ENCODE results near the gene PLCD3.

The PLCD3 gene

GRCh38 chr17:45162025-45162687 is 29.8 kb upstream of the PLCD3 start:
- Mint-ChIP-seq H3K27ac (peak overlapping the region; percentile 95 to 99 (median 98)), H3K27me3 (ENCODE audit: low read depth) (no peaks in the 10 kb centered on the region), H3K36me3 (ENCODE audit: low read depth) (peaks cover 15% of the 10 kb centered on the region), H3K4me3 (peak overlapping the region; percentile 85 to 89 (median 88)), H3K4me1 (peaks cover 37% of the 10 kb centered on the region), H3K9me3 (no peaks in the 10 kb centered on the region)
- TF ChIP-seq CTCF (IDR thresholded peaks at IDR 0.05; ENCODE audit: unreplicated experiment in 3 of 3): no peak

GRCh38 chr17:45161288-45162024 is 29.1 kb upstream of the PLCD3 start, which contains the start of gene HEXIM2:
Gene HEXIM2, plus strand, starts transcription at chr17:45161875. Its CDS starts 919 bp downstream, at chr17:45162794.
- H3K4me3 Mint-ChIP-seq: peak within 1 kb of the TSS; percentile 85 to 89 (median 88)
- no peak for TF ChIP-seq CTCF (IDR thresholded peaks at IDR 0.05; ENCODE audit: unreplicated experiment in 3 of 3)
- H3K9me3 Mint-ChIP-seq: no peaks in the 10 kb centered on the region
- H3K27ac Mint-ChIP-seq: peak within 1 kb of the TSS; percentile 95 to 100 (median 99)
- H3K27me3 Mint-ChIP-seq (ENCODE audit: low read depth): no peaks in the 10 kb centered on the region
- H3K36me3 Mint-ChIP-seq (ENCODE audit: low read depth): peaks cover 13% of the 10 kb centered on the region
- peaks cover 36% of the 10 kb centered on the region for H3K4me1 Mint-ChIP-seq

GRCh38 chr17:45160447-45161287 is 28.4 kb upstream of the PLCD3 start:
- peaks cover 10% of the 10 kb centered on the region for H3K36me3 Mint-ChIP-seq (ENCODE audit: low read depth)
- no peaks in the 10 kb centered on the region for H3K27me3 Mint-ChIP-seq (ENCODE audit: low read depth)
- no peaks in the 10 kb centered on the region for H3K9me3 Mint-ChIP-seq
- peaks cover 39% of the 10 kb centered on the region for H3K4me1 Mint-ChIP-seq
- peak overlapping the region; percentile 85 to 89 (median 88) for H3K4me3 Mint-ChIP-seq
- H3K27ac Mint-ChIP-seq: peak overlapping the region; percentile 95 to 100 (median 99)
- TF ChIP-seq CTCF (IDR thresholded peaks at IDR 0.05; ENCODE audit: unreplicated experiment in 3 of 3): peak in 2 of 3 experiments; percentile 25 to 44

- Mint-ChIP-seq H3K4me3 (peak overlapping the region in 1 of 3 experiments; percentile 35), H3K36me3 (ENCODE audit: low read depth) (peaks cover 5% of the 10 kb centered on the region), H3K27me3 (ENCODE audit: low read depth) (no peaks in the 10 kb centered on the region), H3K9me3 (no peaks in the 10 kb centered on the region), H3K4me1 (peaks cover 39% of the 10 kb centered on the region), H3K27ac (peak overlapping the region; percentile 10 to 79 (median 39))
- TF ChIP-seq CTCF (IDR thresholded peaks at IDR 0.05; ENCODE audit: unreplicated experiment in 3 of 3): no peak
Observed at GRCh38 chr17:45156242-45156641, 23.9 kb upstream of the PLCD3 start.

- peak overlapping the region in 1 of 3 experiments; percentile 17 for H3K4me3 Mint-ChIP-seq
Observed at GRCh38 chr17:45155483-45155882, 23.2 kb upstream of the PLCD3 start.

More at GRCh38 chr17:45155483-45155882, 23.2 kb upstream of the PLCD3 start:
- no peaks in the 10 kb centered on the region for H3K27me3 Mint-ChIP-seq (ENCODE audit: low read depth)
- peaks cover 44% of the 10 kb centered on the region for H3K4me1 Mint-ChIP-seq
- no peaks in the 10 kb centered on the region for H3K9me3 Mint-ChIP-seq
- no peak for TF ChIP-seq CTCF (IDR thresholded peaks at IDR 0.05; ENCODE audit: unreplicated experiment in 3 of 3)
- H3K36me3 Mint-ChIP-seq (ENCODE audit: low read depth): peaks cover 5% of the 10 kb centered on the region
- peak overlapping the region; percentile 45 to 79 (median 62) for H3K27ac Mint-ChIP-seq

Measured in nephron (organoid).